DOHH2 (cell line): ENCODE data around the gene ALKBH3.

Experiments used
- H3F3A ChIP-seq: fragments of 200-600 bp; sonication (generic), shearing (Covaris generic); 2 replicates; pipeline ENCODE4 v1.6.0; 2016; ENCODE audit warnings: antibody characterized with exemption, mild to moderate bottlenecking; ENCODE audit not compliant: control insufficient read depth, insufficient read depth
- H3K27ac ChIP-seq: fragments of 200-600 bp; sonication (generic); 2 replicates; pipeline ENCODE4 v1.5.1; 2014; ENCODE audit warnings: low read depth, mild to moderate bottlenecking, low read length, moderate library complexity
- H3K27me3 ChIP-seq: fragments of 200-600 bp; sonication (generic); 2 replicates; pipeline ENCODE4 v1.6.1; 2014; ENCODE audit warnings: mild to moderate bottlenecking, low read length, mixed read lengths; ENCODE audit not compliant: control insufficient read depth
- H3K36me3 ChIP-seq: fragments of 200-600 bp; sonication (generic); 2 replicates; pipeline ENCODE4 v1.6.1; 2014; ENCODE audit warnings: mild to moderate bottlenecking, low read length, moderate library complexity, mixed read lengths; ENCODE audit not compliant: control insufficient read depth
- H3K4me1 ChIP-seq: fragments of 200-600 bp; sonication (generic); 2 replicates; pipeline ENCODE4 v1.6.1; 2014; ENCODE audit warnings: mild to moderate bottlenecking, low read length, mixed read lengths; ENCODE audit not compliant: control insufficient read depth
- H3K4me2 ChIP-seq: fragments of 200-600 bp; sonication (generic); 2 replicates; pipeline ENCODE4 v1.6.0; 2014; ENCODE audit warnings: mild to moderate bottlenecking, low read length, moderate library complexity
- H3K4me3 ChIP-seq: fragments of 200-600 bp; sonication (generic); 2 replicates; pipeline ENCODE4 v1.5.1; 2014; ENCODE audit warnings: mild to moderate bottlenecking, low read length, mixed read lengths
- H3K79me2 ChIP-seq: fragments of 200-600 bp; sonication (generic); 2 replicates; pipeline ENCODE4 v1.6.1; 2014; ENCODE audit warnings: mild to moderate bottlenecking, low read length, mixed read lengths; ENCODE audit not compliant: control insufficient read depth
- H3K9me2 ChIP-seq: fragments of 200-600 bp; sonication (generic); replicated peaks from 2 replicates; pipeline ENCODE4 v1.6.1; 2014; ENCODE audit warnings: mild to moderate bottlenecking, low read length, mixed read lengths; ENCODE audit not compliant: control insufficient read depth
- H3K9me3 ChIP-seq: fragments of 200-600 bp; sonication (generic); 2 replicates; pipeline ENCODE4 v1.6.1; 2014; ENCODE audit warnings: antibody characterized with exemption, low read length, mixed read lengths; ENCODE audit not compliant: control insufficient read depth, insufficient read depth
- H4K20me1 ChIP-seq: fragments of 200-600 bp; sonication (generic); 2 replicates; pipeline ENCODE4 v1.6.0; 2014; ENCODE audit warnings: low read depth, mild to moderate bottlenecking, antibody characterized with exemption, low read length, moderate library complexity; ENCODE audit not compliant: control insufficient read depth, insufficient read depth
- EZH2phosphoT487 ChIP-seq: fragments of 200-600 bp; sonication (generic); IDR thresholded peaks from 2 replicates; pipeline ENCODE4 v1.6.1; 2017; ENCODE audit warnings: borderline replicate concordance, mild to moderate bottlenecking, antibody characterized with exemption, low read length, moderate library complexity, mixed read lengths
- TF ChIP-seq, protein P1 (sequence below): fragments of 200-600 bp; sonication (generic); IDR thresholded peaks from one replicate; pipeline ENCODE4 v1.5.1; 2014; ENCODE audit warnings: antibody characterized with exemption, mild to moderate bottlenecking, low read depth, low read length; ENCODE audit not compliant: poor library complexity, severe bottlenecking

The ALKBH3 gene

GRCh38 chr11:43967661-43968060 is 87.0 kb downstream of the ALKBH3 start:
- Histone ChIP-seq H3K27me3 (peaks cover 9% of the 10 kb centered on the region; the same call in 1 of the 2 replicates), H3K4me1 (no peaks in the 10 kb centered on the region), H3K9me2 (no peaks in the 10 kb centered on the region), H3K27ac (no peak overlapping the region), H3K4me2 (no peak overlapping the region), H3K9me3 (no peaks in the 10 kb centered on the region), H4K20me1 (no peaks in the 10 kb centered on the region), H3K36me3 (no peaks in the 10 kb centered on the region), H3K4me3 (no peak overlapping the region), H3F3A (no peaks in the 10 kb centered on the region), H3K79me2 (no peaks in the 10 kb centered on the region)
- TF ChIP-seq, protein P1, sequence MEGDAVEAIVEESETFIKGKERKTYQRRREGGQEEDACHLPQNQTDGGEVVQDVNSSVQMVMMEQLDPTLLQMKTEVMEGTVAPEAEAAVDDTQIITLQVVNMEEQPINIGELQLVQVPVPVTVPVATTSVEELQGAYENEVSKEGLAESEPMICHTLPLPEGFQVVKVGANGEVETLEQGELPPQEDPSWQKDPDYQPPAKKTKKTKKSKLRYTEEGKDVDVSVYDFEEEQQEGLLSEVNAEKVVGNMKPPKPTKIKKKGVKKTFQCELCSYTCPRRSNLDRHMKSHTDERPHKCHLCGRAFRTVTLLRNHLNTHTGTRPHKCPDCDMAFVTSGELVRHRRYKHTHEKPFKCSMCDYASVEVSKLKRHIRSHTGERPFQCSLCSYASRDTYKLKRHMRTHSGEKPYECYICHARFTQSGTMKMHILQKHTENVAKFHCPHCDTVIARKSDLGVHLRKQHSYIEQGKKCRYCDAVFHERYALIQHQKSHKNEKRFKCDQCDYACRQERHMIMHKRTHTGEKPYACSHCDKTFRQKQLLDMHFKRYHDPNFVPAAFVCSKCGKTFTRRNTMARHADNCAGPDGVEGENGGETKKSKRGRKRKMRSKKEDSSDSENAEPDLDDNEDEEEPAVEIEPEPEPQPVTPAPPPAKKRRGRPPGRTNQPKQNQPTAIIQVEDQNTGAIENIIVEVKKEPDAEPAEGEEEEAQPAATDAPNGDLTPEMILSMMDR, result no peak
- TF ChIP-seq EZH2phosphoT487, result no peak

- Histone ChIP-seq H3K9me3 (no peaks in the 10 kb centered on the region), H3K4me1 (no peaks in the 10 kb centered on the region), H3K79me2 (no peaks in the 10 kb centered on the region), H3K27ac (no peak overlapping the region), H4K20me1 (no peaks in the 10 kb centered on the region), H3F3A (no peaks in the 10 kb centered on the region), H3K27me3 (peaks cover 9% of the 10 kb centered on the region; the same call in 1 of the 2 replicates), H3K4me3 (no peak overlapping the region), H3K9me2 (no peaks in the 10 kb centered on the region), H3K36me3 (no peaks in the 10 kb centered on the region), H3K4me2 (no peak overlapping the region)
- TF ChIP-seq, protein P1, result no peak
- TF ChIP-seq EZH2phosphoT487, result no peak
Observed at GRCh38 chr11:43968719-43969118, 88.1 kb downstream of the ALKBH3 start.

GRCh38 chr11:43969543-43969942 is 88.9 kb downstream of the ALKBH3 start:
- no peaks in the 10 kb centered on the region for H3K79me2 ChIP-seq
- no peak for TF ChIP-seq EZH2phosphoT487
- no peaks in the 10 kb centered on the region for H3K9me2 ChIP-seq
- peaks cover 3% of the 10 kb centered on the region; the same call in 1 of the 2 replicates for H3K9me3 ChIP-seq
- H3K4me2 ChIP-seq, result no peak overlapping the region
- H3F3A ChIP-seq, result no peaks in the 10 kb centered on the region
- H3K4me1 ChIP-seq, result no peaks in the 10 kb centered on the region
- H3K4me3 ChIP-seq, result no peak overlapping the region
- no peak overlapping the region for H3K27ac ChIP-seq
- no peaks in the 10 kb centered on the region for H4K20me1 ChIP-seq
- H3K27me3 ChIP-seq, result peaks cover 9% of the 10 kb centered on the region; the same call in 1 of the 2 replicates
- no peaks in the 10 kb centered on the region for H3K36me3 ChIP-seq
